ENCODE measurements around the gene TRIM41. TPM values are rescaled to one million over a fixed set of nuclear protein-coding genes. Genes with fewer than 3 reads are reported as not detected.

Gene TRIM41
- total and polyA plus RNA-seq, 2 of the 13 experiments (the other 11 are each of a cell fraction or from before 2014, with no cell fraction given), result 10.2 to 16.7 TPM

GRCh38 chr5:181246276-181247049 is 23.4 kb downstream of the TRIM41 start (continued):
- TF ChIP-seq KDM1A (CRISPR knock-in tag; IDR thresholded peaks at IDR 0.05) (no peak), ATRX (CRISPR knock-in tag; IDR thresholded peaks at IDR 0.05; ENCODE audit: borderline replicate concordance) (no peak), ZNF646 (CRISPR knock-in tag; IDR thresholded peaks at IDR 0.05) (no peak), TP53 (CRISPR knock-in tag; conservative IDR thresholded peaks at IDR 0.05) (0 out of 2 replicates have a peak, but pooled peaks have one; percentile 55), ZGPAT (CRISPR knock-in tag; IDR thresholded peaks at IDR 0.05) (peak; percentile 79; the same call in 1 of the 2 replicates), ZNF740 (CRISPR knock-in tag; IDR thresholded peaks at IDR 0.05) (no peak), ZBTB46 (CRISPR knock-in tag; IDR thresholded peaks at IDR 0.05; ENCODE audit: borderline replicate concordance) (no peak), ARNT2 (CRISPR knock-in tag; IDR thresholded peaks at IDR 0.05; ENCODE audit: low read depth) (peak; percentile 69; the same call in 1 of the 2 replicates), MAX (IDR thresholded peaks at IDR 0.05) (peak; percentile 61), ZNF343 (CRISPR knock-in tag; IDR thresholded peaks at IDR 0.05) (peak; percentile 61; the same call in 1 of the 2 replicates), ATF2 (CRISPR knock-in tag; IDR thresholded peaks at IDR 0.05) (no peak; the same call in 1 of the 2 replicates), KLF6 (CRISPR knock-in tag; IDR thresholded peaks at IDR 0.05) (peak; percentile 68; the same call in 1 of the 2 replicates), TEF (CRISPR knock-in tag; IDR thresholded peaks at IDR 0.05) (0 out of 2 replicates have a peak, but pooled peaks have one; percentile 56)
